ENCODE results near the gene HMGN1. TPM values are rescaled to one million over a fixed set of nuclear protein-coding genes. Genes with fewer than 3 reads are reported as not detected.
A peak's percentile ranks its signal among the peaks of the same experiment; 100 is the strongest.

HMGN1 gene
- total RNA-seq, 1 experiment from 2014 or later: 335 TPM

DNA sequence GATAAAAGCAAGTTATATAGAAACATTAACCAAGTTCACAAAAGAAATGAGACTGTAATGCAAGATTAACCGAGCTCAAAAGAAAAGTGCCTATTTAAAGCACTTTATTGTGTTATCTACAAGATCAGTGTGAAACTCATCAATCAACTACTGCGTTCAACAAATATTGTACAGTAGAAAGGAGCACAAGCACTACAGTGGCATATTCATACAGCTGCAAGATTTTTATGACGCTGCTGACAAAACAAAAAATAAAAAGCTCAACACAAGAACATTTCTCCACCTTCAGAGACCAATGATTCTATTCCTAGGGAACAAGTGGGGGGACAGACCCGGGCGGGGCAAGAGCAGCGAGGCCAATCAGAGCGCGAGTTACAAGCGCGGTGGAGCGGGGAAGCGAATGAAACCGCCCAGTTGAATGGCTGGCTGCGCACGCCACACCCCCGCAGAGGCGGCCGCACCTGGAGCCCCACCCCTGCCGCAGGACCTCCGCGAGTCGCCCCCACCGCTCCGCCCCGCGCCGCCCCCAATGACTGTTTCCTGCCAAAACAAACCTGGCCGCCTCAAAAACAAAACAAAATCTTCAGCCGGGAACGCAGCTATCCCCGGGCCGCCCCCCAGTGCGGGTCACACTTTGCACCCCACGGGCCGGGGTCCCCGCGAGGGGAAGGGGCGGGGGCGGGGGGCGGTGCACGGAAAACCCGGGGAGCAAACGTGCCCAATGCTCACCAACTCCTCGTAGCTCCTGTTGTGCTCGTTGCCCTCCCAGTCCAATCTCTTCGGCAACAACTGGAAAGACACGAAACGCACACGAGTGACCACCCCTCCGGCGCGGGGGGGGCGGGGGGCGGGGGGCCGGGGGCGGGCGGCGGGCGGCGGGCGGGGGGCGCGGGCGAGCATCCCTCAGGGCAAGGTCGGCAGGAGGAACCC is 36.5 kb downstream of the HMGN1 start:
- Histone ChIP-seq H3K4me1 (ENCODE audit: insufficient read depth, low read length) (peaks cover 19% of the 10 kb centered on the region), H3K4me2 (ENCODE audit: low read length) (peak overlapping the region; percentile 87), H3F3A (ENCODE audit: low read length, unreplicated experiment) (no peaks in the 10 kb centered on the region), H3K9ac (ENCODE audit: low read length) (peak overlapping the region; percentile 94; the same call in 1 of the 2 replicates), H3K4me3 (ENCODE audit: low read length) (peak overlapping the region; percentile 77), H3K79me2 (ENCODE audit: low read length) (peaks cover 59% of the 10 kb centered on the region), H3K36me3 (ENCODE audit: low read depth, low read length) (peaks cover 10% of the 10 kb centered on the region; the same call in 1 of the 2 replicates), H3K27ac (ENCODE audit: low read length) (no peak overlapping the region), H3K9me2 (replicated peaks; ENCODE audit: low read length) (no peaks in the 10 kb centered on the region), H2AFZ (ENCODE audit: low read length) (0 out of 2 replicates have a peak overlapping the region, but pooled peaks have one; percentile 28), H3K9me3 (ENCODE audit: low read length) (no peaks in the 10 kb centered on the region), H4K20me1 (ENCODE audit: low read length) (peaks cover 10% of the 10 kb centered on the region; the same call in 1 of the 2 replicates), H3K27me3 (ENCODE audit: low read length) (no peaks in the 10 kb centered on the region)
- peak; percentile 91 for DNase-seq
- peak; percentile 76 for ATAC-seq
- POLR2A ChIA-PET (ENCODE audit: unreplicated experiment): interaction anchor here (0.6 to 1.3 kb wide), 4 partner anchors 29 to 1505 kb away, joined by 3 to 6 read pairs (median 3); partner anchors contain the start of gene HMGN1
- BruUV-seq (replicated peaks): no TSS peak
- CTCF ChIA-PET: no interaction called here
- TF ChIP-seq EZH2phosphoT487 (IDR thresholded peaks at IDR 0.05; ENCODE audit: borderline replicate concordance, low read length) (no peak), EZH2 (IDR thresholded peaks at IDR 0.05; ENCODE audit: low read length, unreplicated experiment) (no peak)
- TF ChIP-seq, protein P1, sequence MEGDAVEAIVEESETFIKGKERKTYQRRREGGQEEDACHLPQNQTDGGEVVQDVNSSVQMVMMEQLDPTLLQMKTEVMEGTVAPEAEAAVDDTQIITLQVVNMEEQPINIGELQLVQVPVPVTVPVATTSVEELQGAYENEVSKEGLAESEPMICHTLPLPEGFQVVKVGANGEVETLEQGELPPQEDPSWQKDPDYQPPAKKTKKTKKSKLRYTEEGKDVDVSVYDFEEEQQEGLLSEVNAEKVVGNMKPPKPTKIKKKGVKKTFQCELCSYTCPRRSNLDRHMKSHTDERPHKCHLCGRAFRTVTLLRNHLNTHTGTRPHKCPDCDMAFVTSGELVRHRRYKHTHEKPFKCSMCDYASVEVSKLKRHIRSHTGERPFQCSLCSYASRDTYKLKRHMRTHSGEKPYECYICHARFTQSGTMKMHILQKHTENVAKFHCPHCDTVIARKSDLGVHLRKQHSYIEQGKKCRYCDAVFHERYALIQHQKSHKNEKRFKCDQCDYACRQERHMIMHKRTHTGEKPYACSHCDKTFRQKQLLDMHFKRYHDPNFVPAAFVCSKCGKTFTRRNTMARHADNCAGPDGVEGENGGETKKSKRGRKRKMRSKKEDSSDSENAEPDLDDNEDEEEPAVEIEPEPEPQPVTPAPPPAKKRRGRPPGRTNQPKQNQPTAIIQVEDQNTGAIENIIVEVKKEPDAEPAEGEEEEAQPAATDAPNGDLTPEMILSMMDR (conservative IDR thresholded peaks at IDR 0.05; ENCODE audit: low read depth, low read length): no peak
- intact Hi-C loops (cut with micrococcal nuclease): loop anchor here (1.0 to 10.0 kb wide), 2 partner anchors 37 to 132 kb away; partner anchors contain the start of genes HMGN1 and LCA5L

- Histone ChIP-seq H3K27ac (ENCODE audit: low read length) (no peak overlapping the region), H4K20me1 (ENCODE audit: low read length) (peaks cover 10% of the 10 kb centered on the region; the same call in 1 of the 2 replicates), H3K79me2 (ENCODE audit: low read length) (peaks cover 63% of the 10 kb centered on the region), H3K9me3 (ENCODE audit: low read length) (no peaks in the 10 kb centered on the region), H3F3A (ENCODE audit: low read length, unreplicated experiment) (no peaks in the 10 kb centered on the region), H3K27me3 (ENCODE audit: low read length) (no peaks in the 10 kb centered on the region), H2AFZ (ENCODE audit: low read length) (no peak overlapping the region), H3K4me1 (ENCODE audit: insufficient read depth, low read length) (peaks cover 15% of the 10 kb centered on the region), H3K9ac (ENCODE audit: low read length) (no peak overlapping the region), H3K36me3 (ENCODE audit: low read depth, low read length) (peaks cover 10% of the 10 kb centered on the region; the same call in 1 of the 2 replicates), H3K4me2 (ENCODE audit: low read length) (peak overlapping the region; percentile 87), H3K4me3 (ENCODE audit: low read length) (no peak overlapping the region), H3K9me2 (replicated peaks; ENCODE audit: low read length) (no peaks in the 10 kb centered on the region)
- CTCF ChIA-PET: no interaction called here
- POLR2A ChIA-PET (ENCODE audit: unreplicated experiment): no interaction called here
- TF ChIP-seq EZH2phosphoT487 (IDR thresholded peaks at IDR 0.05; ENCODE audit: borderline replicate concordance, low read length): no peak
- TF ChIP-seq, protein P1 (conservative IDR thresholded peaks at IDR 0.05; ENCODE audit: low read depth, low read length): no peak
- TF ChIP-seq EZH2 (IDR thresholded peaks at IDR 0.05; ENCODE audit: low read length, unreplicated experiment): no peak
- ATAC-seq (no peak), DNase-seq (no peak)
- no TSS peak for BruUV-seq (replicated peaks)
- intact Hi-C loops (cut with micrococcal nuclease): loop anchor here (10.0 kb wide), 1 partner anchor 134 kb away; the partner anchor contains the start of gene LCA5L
Observed at GRCh38 chr21:39311164-39311563, 37.7 kb downstream of the HMGN1 start.

Measured in PC-3 (cell line).